AG08396 (cell line): ENCODE data around the gene CAD.

ENCODE experiments used
- DNase-seq: peaks from one replicate; pipeline ENCODE4 v3.0.0; 2012; ENCODE audit warnings: low spot score, mixed read lengths

Gene CAD

GRCh38 chr2:27225526-27225925 is 8.4 kb downstream of the CAD start:
- DNase-seq, result no peak

DNA sequence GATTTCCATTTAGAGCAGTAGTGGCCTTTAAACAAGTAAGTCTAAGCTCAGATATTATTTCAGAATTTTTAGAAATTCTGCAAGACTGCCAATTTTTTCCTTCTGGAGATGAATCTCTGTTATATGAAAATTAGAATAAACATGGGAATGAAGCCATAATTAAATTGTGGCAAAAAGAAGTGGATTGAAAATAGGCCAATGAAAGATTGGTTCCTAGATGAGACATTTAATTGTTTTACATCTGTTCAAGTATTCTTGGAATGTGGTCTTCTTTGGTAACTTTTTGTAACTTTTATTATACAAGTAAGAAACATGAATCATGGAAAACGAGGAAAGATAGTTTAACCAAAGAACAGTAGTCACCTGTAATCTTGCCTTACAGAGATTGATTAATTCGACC is 10.3 kb downstream of the CAD start:
- no peak for DNase-seq

DNA sequence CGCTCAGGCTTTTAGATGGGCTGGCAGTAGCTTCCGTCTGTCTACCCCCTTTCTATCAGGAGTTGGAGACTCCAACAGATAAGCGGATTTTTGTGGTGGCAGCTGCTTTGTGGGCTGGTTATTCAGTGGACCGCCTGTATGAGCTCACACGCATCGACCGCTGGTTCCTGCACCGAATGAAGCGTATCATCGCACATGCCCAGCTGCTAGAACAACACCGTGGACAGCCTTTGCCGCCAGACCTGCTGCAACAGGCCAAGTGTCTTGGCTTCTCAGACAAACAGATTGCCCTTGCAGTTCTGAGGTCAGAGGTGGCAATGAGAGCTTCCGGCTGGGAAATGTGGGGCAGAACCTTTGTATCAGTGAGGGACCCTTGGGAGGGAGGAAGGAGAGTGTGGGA is 14.8 kb downstream of the CAD start:
- no peak for DNase-seq

GRCh38 chr2:27233341-27233740 is 16.2 kb downstream of the CAD start:
- no peak for DNase-seq

- no peak for DNase-seq
These were observed 19.0 kb downstream of the CAD start for GRCh38 chr2:27236136-27236535.

- no peak for DNase-seq
These were observed 19.5 kb downstream of the CAD start for GRCh38 chr2:27236626-27237025.

- no peak for DNase-seq
These were observed 20.3 kb downstream of the CAD start for GRCh38 chr2:27237341-27237945.

- no peak for DNase-seq
These were observed 21.8 kb downstream of the CAD start for GRCh38 chr2:27238976-27239375.

GRCh38 chr2:27240406-27240805 is 23.2 kb downstream of the CAD start:
- no peak for DNase-seq

DNA sequence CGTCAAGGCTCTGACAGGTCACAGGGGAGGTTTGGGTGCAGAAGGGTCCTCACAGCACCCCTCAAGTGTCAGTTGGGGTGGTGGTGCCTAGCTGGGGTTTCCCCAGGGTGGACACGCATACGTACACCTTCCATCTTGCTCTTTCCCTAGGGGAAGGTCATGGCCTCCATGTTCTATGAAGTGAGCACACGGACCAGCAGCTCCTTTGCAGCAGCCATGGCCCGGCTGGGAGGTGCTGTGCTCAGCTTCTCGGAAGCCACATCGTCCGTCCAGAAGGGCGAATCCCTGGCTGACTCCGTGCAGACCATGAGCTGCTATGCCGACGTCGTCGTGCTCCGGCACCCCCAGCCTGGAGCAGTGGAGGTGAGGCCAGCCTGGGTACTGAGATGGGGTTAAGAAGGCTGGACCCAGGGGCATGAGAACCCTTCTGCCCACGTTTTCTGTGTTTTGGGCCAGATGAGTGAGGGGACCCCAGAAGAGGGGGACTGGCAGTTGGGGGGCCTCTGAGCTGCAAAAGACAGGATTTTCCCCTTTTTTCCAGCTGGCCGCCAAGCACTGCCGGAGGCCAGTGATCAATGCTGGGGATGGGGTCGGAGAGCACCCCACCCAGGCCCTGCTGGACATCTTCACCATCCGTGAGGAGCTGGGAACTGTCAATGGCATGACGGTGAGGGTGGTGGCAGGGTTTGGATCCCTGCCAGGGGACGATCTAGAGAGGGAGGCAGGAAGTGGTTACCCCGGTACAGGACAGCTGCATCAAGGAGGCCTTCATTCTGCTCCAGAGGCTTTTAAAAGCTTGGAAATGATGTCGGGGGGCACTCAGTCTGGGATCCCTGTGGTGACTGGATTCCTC is 24.8 kb downstream of the CAD start:
- no peak for DNase-seq

DNA sequence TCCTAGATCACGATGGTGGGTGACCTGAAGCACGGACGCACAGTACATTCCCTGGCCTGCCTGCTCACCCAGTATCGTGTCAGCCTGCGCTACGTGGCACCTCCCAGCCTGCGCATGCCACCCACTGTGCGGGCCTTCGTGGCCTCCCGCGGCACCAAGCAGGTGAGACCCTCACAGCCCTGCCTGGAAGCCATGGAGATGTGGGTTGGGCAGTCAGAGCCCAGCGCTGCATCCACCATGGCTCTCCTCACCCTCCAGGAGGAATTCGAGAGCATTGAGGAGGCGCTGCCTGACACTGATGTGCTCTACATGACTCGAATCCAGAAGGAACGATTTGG is 25.4 kb downstream of the CAD start:
- no peak for DNase-seq

GRCh38 chr2:27243391-27244130 is 26.4 kb downstream of the CAD start:
- no peak for DNase-seq

DNA sequence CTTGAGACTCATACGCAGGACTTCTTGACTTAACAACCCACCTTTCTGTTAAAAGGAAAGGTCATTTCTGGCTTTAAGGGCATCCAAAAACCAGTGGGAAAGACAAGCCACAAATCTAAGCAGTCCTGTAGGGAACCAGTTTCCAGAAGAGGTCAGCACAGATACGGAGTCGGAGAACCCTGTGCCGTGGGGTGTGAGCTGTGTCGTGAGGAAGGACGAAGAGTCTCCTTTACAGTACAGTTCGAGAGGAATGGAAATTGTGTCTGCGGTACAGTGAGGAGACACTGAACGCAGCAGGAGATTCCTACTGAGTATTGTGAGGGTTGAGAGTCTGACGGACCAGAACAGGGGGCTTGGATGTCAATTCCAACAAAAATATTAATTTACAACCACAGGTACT is 27.9 kb downstream of the CAD start:
- no peak for DNase-seq

- no peak for DNase-seq
These were observed 28.5 kb downstream of the CAD start for GRCh38 chr2:27245626-27246025.

DNA sequence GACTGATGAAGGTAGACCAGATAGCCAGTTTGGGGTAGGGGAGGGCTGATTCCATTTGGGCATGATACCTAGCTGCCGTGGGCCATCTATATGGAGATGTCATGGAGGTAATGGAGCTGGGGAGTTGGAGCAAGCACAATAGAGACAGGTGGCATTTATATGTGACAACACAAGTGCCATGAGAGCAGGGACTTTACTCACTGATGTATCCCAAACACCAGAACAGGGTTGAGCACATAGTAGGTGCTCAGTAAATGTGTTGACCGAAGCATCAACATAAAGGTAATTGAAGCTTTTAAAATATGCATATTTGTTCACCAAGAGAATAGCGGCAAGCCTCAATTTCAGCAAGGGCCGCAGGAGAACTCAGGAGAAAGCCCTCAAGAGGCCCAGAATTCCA is 30.7 kb downstream of the CAD start:
- DNase-seq, result no peak

DNA sequence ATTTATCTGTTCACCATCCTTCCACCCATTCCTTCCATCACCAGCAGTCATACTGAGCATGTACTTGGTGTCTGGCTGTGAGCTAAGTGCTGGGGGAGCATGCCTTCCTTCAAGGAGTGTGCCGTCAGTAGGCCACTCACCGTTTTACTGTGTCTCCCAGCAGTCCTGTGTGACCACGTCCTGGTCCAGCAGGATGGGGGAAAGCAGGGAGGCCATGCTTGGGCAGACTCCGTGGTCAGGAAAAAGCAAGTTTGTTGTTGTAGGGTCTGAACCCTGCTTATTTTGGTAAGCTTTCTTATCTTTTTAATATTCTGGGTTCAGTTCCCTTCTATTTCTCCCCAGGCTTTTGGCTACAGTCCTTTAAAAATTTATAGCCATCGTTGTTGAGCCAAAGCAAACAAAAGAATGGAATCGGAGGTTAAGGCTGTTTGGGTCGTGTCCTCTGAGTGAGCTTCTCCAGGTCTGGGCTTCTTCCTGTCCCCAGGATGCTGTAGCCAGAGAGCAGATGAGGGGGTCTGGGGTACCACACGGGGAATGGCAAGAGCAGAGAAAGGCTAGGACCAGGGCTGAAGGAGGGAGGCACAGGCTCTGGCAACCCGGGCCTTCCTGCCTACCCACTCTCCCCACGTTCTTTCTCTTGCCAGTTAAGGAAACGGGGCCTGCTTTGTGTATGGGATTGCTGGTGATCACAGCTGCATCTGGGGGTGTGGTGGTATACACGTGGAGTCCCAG is 32.2 kb downstream of the CAD start:
- no peak for DNase-seq

DNA sequence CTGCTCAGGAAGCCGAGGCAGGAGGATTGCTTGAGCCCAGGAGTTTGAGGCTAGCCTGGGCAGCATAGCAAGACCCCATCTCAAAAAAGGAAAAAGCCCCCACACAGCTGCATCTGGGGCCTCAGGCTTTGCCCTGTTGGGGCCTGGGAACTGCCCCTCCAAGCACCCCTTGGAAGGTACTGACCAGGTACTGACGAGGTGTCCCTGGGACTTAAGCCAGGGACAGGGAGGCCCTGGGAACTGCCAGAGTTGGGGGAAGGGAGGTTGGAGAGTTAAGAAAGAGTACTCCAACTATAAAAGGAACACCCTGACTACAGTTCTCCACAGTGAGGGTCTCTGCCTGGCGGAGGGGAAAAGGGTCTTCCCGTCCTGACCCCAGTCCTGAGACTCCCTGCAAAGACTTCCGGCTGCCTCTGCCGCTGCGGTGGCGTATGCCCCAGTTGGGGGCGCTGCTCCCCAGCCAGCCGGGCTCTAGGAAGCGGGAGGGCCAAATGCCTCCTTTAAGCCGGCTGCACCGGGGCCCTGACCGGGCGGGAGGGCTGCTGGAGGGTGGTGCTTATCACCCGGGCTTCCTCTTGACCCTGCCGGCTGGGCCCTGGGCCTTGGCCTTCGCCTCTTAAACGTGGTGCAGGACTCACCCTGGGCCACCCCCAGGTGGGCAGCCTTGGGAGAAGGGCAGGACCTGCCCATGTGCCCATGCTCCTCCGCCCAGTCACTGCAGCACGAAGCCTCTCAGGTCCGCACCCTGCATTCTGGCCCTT is 32.9 kb downstream of the CAD start:
- DNase-seq, result peak; percentile 87

DNA sequence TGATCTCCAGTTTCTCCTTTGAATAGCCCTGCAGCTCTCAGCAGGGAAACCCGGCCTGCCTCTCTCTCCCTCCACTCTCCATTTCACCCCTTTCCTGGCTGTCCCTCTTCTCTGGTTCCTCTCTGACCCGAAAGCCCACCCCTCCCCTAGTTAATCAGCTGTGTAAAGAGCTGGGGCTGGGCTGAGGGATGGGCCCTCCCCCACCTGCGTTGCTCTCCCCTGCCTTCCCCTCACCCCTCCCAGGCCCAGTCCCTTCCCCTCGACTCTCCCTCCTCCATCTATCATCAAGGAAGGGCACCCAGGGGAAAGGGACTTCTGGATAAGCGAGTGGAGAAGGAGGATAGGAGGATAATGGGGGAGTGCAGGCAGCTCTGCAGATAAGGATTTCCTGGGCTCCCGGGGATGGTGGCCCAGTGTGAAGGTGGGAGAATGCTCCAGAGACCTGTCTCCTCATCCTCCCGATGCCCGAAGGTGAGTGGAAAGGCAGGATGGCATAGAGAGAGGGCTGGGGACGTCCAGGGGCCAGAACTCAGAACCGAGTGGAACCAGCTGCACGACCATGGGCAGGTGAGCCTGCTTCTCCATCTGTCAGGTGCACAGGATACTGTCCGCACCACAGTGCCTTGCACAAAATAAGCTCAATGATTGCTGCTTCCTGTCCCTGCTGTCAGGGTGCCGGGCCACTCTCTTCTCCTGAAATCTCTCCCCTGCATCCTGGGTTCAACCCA is 33.6 kb downstream of the CAD start:
- no peak for DNase-seq

DNA sequence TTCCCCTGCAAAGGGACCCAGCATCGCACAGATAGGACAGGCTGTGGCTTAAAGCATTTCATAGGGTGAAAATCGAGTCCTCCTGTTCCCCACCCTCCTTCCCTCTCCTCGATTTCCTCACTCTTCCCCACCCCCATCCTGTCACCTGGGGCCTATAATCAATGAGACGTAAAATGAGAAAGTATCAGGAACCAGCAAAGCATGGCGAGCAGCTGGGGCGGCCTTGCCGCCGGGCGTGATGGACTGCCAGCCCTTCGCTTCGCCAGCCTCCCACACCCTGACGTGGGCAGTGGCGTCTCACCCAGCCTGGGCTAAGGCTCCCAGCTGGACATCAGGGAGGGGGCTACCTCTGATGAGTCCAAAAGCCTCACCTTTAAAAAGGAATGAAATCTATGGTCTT is 34.6 kb downstream of the CAD start:
- no peak for DNase-seq

DNA sequence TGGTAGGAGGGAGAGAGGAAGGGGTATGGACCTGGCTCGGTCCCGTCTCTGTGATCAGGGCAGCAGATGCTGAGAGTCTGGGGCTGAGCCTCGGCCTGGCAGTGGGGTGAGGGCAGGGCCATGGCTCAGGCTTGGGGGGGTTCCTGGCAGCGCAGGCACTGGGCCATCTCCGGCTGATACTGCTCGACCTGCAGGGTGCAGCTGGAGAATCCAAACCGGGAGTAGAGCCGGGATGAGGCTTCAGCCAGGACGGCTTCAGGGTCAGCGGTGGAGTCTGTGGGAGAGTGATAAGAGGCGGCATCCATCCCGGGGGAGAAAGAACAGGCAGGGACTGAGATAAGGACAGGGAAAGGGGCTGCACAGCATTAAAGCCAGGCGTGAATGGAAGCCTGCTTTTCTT is 38.0 kb downstream of the CAD start:
- no peak for DNase-seq

DNA sequence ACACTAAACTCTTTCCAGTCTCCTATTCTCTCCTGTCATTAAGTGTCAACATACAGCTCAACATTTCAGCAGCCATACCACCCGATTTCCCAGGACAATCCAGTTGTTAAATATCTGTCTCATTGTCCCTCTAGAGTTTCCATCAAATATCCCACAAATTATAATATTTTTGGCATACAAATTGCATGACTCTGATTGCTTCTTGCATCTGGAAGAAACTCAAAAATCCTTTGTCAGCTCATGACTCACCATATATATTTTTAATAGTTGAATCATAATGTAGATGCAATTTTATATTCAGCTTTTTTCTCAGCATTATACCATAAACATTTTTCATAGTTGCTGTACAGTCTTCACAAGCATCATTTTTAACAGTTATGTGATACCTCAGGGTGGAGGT is 38.5 kb downstream of the CAD start:
- DNase-seq, result peak; percentile 80
